ENCODE measurements around the gene PRUNE2.

GRCh38 chr9:76803762-76804161, 102.2 kb downstream of the PRUNE2 start:
- TF ChIP-seq CTCF (IDR thresholded peaks at IDR 0.05) (no peak), POLR2A (IDR thresholded peaks at IDR 0.05) (no peak)

All from heart left ventricle (tissue), 13 donors.